GM19468 (cell line): ENCODE data around the gene ABCC9.

ENCODE experiments used
- ATAC-seq: cut with Tn5 transposase; IDR thresholded peaks from one replicate; pipeline ENCODE4 v1.9.1; 2021; ENCODE audit warnings: mild to moderate bottlenecking, moderate library complexity, moderate number of reproducible peaks; ENCODE audit not compliant: unreplicated experiment; ENCODE audit errors: extremely low read depth

Gene ABCC9

GRCh38 chr12:21884936-21885335 is 56.3 kb downstream of the ABCC9 start:
- ATAC-seq: no peak

GRCh38 chr12:21882635-21883034 is 58.6 kb downstream of the ABCC9 start:
- no peak for ATAC-seq

GRCh38 chr12:21881965-21882364 is 59.3 kb downstream of the ABCC9 start:
- no peak for ATAC-seq

- no peak for ATAC-seq
Observed at GRCh38 chr12:21879312-21879711, 61.9 kb downstream of the ABCC9 start.

GRCh38 chr12:21877293-21877982 is 63.8 kb downstream of the ABCC9 start:
- ATAC-seq: no peak

GRCh38 chr12:21865846-21866245 is 75.4 kb downstream of the ABCC9 start:
- no peak for ATAC-seq

- ATAC-seq: no peak
Observed at GRCh38 chr12:21860534-21860933, 80.7 kb downstream of the ABCC9 start.

GRCh38 chr12:21860128-21860527 is 81.1 kb downstream of the ABCC9 start:
- ATAC-seq: no peak

- ATAC-seq: no peak
Observed at GRCh38 chr12:21852251-21852650, 89.0 kb downstream of the ABCC9 start.

- no peak for ATAC-seq
Observed at GRCh38 chr12:21851151-21851550, 90.1 kb downstream of the ABCC9 start.

- ATAC-seq: no peak
Observed at GRCh38 chr12:21850419-21850818, 90.8 kb downstream of the ABCC9 start.

GRCh38 chr12:21849878-21850277 is 91.3 kb downstream of the ABCC9 start:
- ATAC-seq: no peak

- ATAC-seq: no peak
Observed at GRCh38 chr12:21848192-21848591, 93.0 kb downstream of the ABCC9 start.

- ATAC-seq: no peak
Observed at GRCh38 chr12:21843795-21844194, 97.4 kb downstream of the ABCC9 start.

- no peak for ATAC-seq
Observed at GRCh38 chr12:21839776-21840175, 101.5 kb downstream of the ABCC9 start.

GRCh38 chr12:21837847-21838246 is 103.4 kb downstream of the ABCC9 start:
- ATAC-seq: no peak

GRCh38 chr12:21831791-21832344 is 109.4 kb downstream of the ABCC9 start:
- no peak for ATAC-seq

- no peak for ATAC-seq
Observed at GRCh38 chr12:21828779-21829178, 112.4 kb downstream of the ABCC9 start.

GRCh38 chr12:21828136-21828775 is 113.0 kb downstream of the ABCC9 start:
- no peak for ATAC-seq

GRCh38 chr12:21827083-21827482 is 114.1 kb downstream of the ABCC9 start:
- ATAC-seq: no peak

GRCh38 chr12:21826618-21826910 is 114.7 kb downstream of the ABCC9 start:
- ATAC-seq: no peak
